CD4-positive, alpha-beta T cell treated with Interleukin-4 for 4 hours (primary cell): Measurements from ENCODE around the gene GALT.
A peak's percentile ranks its signal among the peaks of the same experiment; 100 is the strongest.

Experiments
- DNase-seq: peaks from one replicate; pipeline ENCODE4 v3.0.0-alpha.2; 2020

GALT gene

GRCh38 chr9:34646211-34647083 lies at the start of gene GALT:
Gene GALT, plus strand, starts transcription at chr9:34646675. Its CDS starts 30 bp downstream, at chr9:34646705.
- peak; percentile 96 for DNase-seq

GRCh38 chr9:34599546-34599945 lies 46.9 kb upstream of the GALT start:
- DNase-seq: no peak

- no peak for DNase-seq
Measured at GRCh38 chr9:34600908-34601307, 45.6 kb upstream of the GALT start.

GRCh38 chr9:34601937-34602573 lies 44.4 kb upstream of the GALT start:
- DNase-seq: no peak

- peak; percentile 77 for DNase-seq
Measured at GRCh38 chr9:34603610-34604231, 42.8 kb upstream of the GALT start.

GRCh38 chr9:34606190-34606589 lies 40.3 kb upstream of the GALT start:
- DNase-seq: no peak

- DNase-seq: no peak
Measured at GRCh38 chr9:34606905-34607304, 39.6 kb upstream of the GALT start.

GRCh38 chr9:34607331-34607730 lies 39.1 kb upstream of the GALT start:
- no peak for DNase-seq

- DNase-seq: no peak
Measured at GRCh38 chr9:34610434-34611206, 35.9 kb upstream of the GALT start.

- DNase-seq: no peak
Measured at GRCh38 chr9:34611251-34611810, 35.1 kb upstream of the GALT start.

GRCh38 chr9:34611811-34612787 lies 34.4 kb upstream of the GALT start, which contains the start of gene RPP25L:
Gene RPP25L, minus strand, starts transcription at chr9:34612097. Its CDS starts 801 bp downstream, at chr9:34611296.
- DNase-seq: peak; percentile 72

GRCh38 chr9:34612788-34613390 lies 33.6 kb upstream of the GALT start:
- DNase-seq: peak; percentile 66

GRCh38 chr9:34615132-34615531 lies 31.3 kb upstream of the GALT start:
- no peak for DNase-seq

GRCh38 chr9:34620061-34620994 lies 26.1 kb upstream of the GALT start, which contains the start of gene DCTN3:
Gene DCTN3, minus strand, starts transcription at chr9:34620495. Its CDS starts 31 bp downstream, at chr9:34620464.
- DNase-seq: peak; percentile 95

GRCh38 chr9:34623374-34624235 lies 22.9 kb upstream of the GALT start:
- DNase-seq: no peak

- DNase-seq: no peak
Measured at GRCh38 chr9:34624475-34625185, 21.8 kb upstream of the GALT start.

GRCh38 chr9:34625186-34625486 lies 21.3 kb upstream of the GALT start:
- DNase-seq: no peak
